Hematopoietic multipotent progenitor cell treated with erythropoietin and hydrocortisone succinate and interleukin-3 and kit ligand, for 15 days (in vitro differentiated cells): ENCODE measurements around the gene C2CD2L.
"Not testable (repeated sequence)": the region's sequence is repeated elsewhere in the genome, so short reads cannot be mapped to it uniquely, and the experiment has no call there.

Source experiments
- DNase-seq: peaks from one replicate; pipeline ENCODE4 v3.0.0-alpha.2; 2015; ENCODE audit warnings: low spot score

C2CD2L gene

GRCh38 chr11:119115484-119116234, 8.5 kb downstream of the C2CD2L start:
- DNase-seq: no peak

- no peak for DNase-seq
Observed at GRCh38 chr11:119116235-119116594, 9.1 kb downstream of the C2CD2L start.

GRCh38 chr11:119116601-119117000, 9.5 kb downstream of the C2CD2L start:
- no peak for DNase-seq

DNA sequence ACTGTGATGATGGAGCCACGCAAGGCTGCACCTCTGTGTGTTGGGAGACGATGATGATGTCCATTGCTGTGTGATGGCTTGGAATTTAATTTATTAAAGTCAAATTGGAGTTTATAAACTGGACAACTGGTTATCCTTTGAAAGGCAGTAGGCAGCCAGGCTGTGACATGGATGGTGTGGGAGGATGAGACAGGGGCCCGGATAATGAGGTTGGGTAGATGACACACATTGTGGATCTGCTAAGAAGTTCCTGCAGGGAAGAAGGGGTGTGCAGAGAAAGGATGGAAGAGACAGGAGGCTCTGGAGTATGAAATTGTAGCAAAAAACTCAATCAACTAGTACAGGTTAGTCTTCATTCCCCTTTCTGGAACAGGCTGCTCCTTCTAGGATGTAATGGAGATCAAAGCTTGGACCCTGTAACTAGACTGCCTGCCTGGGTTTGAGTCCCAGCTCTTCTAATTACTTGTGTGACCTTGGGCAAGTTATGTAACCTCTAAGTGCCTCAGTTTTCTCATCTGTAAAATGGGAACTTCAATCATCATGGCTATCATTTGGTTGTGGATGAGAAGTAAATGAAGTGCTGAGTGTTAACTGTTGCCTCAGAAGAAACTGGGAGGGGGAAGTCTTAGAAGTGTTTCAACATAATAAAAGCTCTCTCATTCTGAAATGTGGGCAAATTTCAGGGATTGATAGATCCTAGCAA, 10.0 kb downstream of the C2CD2L start:
- DNase-seq: no peak

DNA sequence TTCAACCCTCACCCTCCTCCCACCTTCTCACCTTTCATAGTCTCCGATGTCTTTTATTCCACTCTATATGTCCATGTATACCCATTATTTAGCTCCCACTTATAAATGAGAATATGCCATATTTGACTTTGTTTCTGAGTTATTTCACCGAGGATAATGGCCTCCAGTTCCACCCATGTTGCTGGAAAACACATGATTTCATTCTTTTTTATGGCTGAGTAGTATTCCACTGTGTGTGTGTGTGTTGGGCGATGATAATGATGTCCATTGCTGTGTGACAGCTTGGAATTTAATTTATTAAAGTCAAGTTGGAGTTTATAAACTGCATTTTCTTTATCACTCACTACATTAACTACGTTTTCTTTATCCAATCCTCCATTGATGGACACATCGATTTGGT, 11.1 kb downstream of the C2CD2L start:
- no peak for DNase-seq

- no peak for DNase-seq
Observed at GRCh38 chr11:119118946-119119345, 11.8 kb downstream of the C2CD2L start.

DNA sequence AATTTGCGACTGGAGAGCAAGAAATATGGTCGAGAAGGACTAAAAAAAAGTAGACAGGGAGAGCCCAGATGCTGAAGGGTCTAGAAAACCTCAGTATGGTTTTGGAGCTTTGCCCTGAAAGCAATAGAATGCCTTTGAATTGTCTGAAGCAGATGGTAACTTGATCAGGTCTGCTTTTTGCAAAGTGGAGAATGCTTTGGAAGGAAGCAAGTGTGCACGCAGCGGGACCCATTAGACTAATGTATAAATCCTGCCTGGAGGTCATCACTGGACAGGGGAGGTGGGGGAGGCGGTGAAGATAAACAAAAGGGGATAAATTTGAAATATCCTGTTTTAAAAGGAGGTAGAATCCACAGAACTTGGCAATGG, 13.5 kb downstream of the C2CD2L start:
- DNase-seq: no peak

DNA sequence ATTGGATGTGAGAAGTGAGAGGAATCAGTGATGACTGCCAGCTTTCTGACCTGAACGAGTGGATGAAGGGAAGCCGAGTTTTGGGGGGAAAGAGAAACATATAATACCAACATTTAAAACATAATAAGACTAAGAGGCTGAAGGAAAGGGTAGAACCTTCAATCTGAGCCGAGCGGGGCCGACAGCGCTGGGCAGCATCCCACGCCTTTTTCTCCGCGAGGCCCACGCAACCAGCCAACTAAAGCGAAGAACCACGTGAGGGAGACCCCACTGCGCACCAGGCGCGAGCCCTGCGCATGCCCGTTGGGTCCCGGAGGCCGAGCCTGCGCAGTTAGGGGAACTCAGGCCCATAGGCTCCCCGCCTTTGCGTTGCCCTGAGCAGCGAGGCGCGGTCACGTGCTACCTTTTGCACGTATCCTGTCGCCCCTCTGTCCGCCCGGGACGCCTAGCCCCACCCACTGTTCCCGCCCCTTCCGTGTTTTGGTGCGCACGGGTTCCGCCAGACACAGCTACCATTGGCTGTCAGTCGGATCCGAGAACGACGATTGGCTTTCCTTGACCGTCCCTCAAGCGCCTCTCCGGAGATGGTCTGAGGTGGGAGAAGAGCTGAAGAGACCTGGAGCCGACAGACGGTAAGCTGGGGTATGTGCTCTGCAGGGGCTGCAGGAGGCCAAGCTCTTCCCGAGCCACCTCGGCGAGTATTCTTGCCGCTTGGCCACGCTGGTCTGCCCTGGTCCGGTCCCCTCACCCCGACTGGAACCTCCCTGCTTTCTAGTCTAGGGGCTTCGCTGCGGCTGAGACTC, 14.1 kb downstream of the C2CD2L start, which contains the start of gene HINFP:
HINFP (plus strand) TSS at position 573 of the 803 bp plus-strand sequence. CDS start 5,365 bp downstream, outside the sequence.
- DNase-seq: peak; percentile 99

DNA sequence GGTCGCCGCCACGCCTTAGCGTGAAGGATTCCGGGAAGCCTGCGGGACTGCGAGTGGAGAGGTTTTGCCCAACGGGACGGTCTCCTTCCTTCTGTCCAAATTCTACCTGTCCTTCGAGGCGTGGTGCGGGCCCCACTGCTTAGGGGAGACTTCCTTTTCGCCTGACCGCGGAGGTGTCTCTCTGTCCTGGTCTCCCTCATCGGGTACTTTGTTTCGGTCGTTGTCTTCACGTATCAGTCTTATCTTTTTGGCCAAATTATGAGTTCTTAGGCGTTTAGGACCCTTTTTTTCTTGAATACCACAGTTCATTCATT, 14.6 kb downstream of the C2CD2L start:
- DNase-seq: no peak

DNA sequence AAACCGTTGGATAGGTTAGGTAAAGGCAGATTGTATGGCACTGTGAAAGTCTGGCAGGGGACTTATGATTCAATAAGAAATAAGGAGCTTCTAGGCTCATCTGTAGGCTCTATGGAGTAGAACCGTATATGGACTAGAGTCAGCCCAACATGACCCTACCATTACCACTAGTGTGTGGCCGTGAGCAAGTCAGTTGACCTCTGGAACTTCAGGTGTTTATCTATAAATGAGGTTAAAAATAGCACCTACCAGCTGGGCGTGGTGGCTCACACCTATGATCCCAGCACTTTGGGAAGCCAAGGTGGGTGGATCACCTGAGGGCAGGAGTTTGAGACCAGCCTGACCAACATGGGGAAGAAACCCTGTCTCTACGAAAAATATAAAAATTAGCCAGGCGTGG, 18.7 kb downstream of the C2CD2L start:
- no peak for DNase-seq

DNA sequence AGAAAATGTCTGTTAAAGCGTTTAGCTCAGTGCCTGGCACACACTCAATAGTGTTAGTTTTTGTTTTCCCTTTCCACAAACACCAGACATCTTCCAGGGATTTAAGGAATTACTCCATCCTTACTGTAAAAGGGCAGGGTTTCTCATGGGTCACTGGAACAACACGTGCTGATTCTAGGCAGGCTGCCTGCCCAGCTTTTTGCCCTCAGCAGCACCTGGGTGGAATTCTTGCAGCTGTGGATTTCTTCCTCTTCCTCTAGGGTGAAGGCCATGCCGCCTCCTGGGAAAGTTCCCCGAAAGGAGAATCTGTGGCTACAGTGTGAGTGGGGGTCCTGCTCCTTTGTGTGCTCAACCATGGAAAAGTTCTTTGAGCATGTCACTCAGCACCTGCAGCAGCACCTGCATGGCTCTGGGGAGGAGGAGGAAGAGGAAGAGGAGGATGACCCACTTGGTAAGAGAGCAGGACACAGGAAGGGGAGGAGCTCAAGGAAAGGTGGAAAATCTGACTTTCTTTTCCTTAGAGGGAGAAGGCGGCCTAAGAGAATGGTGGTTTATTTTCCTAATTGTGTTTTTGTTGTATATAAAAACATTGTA, 19.6 kb downstream of the C2CD2L start:
- no peak for DNase-seq

DNA sequence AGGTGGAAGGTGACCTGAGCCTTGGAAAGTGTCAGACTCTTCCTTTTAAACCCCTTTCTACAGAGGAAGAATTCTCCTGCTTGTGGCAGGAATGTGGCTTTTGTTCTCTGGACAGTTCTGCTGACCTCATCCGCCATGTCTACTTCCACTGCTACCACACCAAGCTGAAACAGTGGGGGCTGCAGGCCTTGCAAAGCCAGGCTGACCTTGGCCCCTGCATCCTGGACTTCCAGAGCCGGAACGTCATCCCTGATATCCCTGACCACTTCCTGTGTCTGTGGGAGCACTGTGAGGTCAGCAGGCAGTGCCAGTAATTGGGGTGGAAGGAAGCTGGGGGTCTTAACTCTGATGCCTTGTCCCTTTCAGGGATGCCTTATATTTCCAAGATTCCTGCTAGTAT, 23.5 kb downstream of the C2CD2L start:
- no peak for DNase-seq

DNA sequence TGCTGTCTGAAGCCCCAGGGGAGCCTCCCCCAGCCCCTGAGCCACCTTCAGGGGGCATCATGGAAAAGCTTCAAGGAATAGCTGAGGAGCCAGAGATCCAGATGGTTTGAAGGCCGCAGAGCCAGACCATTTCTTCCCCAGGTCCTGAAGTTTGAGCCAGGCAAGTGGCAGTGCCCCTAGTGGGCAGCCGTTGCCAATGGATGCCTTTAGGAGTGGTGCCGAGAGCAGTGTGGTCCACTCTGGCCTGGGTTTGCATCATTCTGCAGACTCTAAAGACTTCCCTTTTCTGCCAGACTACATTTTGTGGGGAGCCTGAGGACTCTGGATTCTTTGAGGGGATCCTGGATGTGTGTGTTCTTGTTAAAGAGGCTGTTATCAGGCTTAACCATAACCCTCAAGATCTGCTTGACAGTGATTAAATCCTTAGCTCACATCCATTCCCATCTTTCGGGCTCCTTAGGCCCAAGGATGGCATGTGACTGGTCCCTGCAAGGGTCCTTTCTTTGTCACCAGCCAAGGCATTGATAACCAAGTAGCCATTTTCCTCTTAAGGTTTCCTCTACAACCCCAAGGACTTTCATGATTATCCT, 27.3 kb downstream of the C2CD2L start:
- DNase-seq: peak; percentile 37

- DNase-seq: not testable (repeated sequence)
Observed at GRCh38 chr11:119139276-119139675, 32.1 kb downstream of the C2CD2L start.

DNA sequence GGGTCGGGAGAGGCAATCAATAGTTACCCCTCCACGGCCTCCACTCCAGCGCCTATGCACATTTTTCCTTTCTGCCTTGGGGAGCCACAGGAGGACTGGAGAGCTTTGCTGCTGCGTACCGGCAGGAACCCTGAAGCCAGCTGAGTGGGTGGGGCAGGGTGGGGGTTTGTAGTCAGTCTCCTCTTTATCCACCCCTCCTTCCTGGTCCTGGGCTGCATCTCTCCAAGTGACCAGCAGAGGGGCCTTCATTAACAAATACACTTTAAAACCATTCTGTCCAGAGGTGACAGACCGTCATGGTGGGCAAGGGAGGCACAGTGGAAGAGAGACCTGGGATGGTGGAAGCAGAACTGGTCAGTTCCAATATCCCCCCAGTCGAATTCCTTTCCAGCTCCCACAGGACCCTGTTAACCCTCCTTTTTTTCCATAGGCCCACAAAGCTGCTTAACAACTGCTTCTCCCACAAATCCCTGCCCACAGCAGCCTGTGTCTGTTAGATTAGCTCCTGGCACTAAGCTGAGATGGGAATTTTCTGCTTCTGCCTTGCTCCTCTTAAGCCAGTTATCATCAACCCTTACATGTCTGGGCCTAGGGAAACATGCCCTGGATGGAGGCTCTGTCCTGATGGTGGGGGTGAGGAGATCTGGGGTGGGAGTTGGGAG, 37.8 kb downstream of the C2CD2L start:
- peak; percentile 60 for DNase-seq

DNA sequence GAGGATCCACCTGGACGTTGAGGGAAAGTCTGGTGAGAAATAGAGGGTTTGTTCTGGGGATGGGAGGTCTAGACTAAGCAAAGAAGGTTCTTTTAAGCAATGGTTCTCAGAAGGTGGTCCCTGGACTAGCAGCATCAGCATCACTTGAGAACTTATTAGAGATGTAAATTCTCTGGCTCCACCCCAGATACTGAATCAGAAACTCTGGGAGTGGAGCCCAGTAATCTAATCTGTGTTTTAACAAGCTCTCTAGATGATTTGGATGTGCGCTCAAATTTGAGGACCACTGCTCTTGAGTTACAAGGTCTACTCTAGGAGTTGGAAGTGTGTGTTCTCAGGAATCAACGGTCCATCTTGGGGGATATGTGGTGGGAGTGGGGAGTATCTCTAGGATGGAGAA, 38.4 kb downstream of the C2CD2L start:
- no peak for DNase-seq

- DNase-seq: no peak
Observed at GRCh38 chr11:119147604-119148333, 40.6 kb downstream of the C2CD2L start.

DNA sequence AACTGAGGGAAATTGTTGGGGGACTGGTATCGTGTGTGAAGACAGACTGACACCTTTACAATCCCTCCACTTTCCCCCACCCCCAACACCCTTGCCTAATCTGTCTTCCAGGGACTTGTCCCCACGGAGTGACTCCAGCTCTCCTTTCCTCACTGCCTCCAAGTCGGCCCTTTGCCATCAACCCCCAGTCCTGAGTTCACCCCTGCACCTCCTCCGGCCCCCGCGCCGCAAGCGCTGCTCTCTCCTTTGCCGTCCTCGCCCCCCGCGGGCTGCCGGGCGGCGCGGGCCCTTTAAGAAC, 41.5 kb downstream of the C2CD2L start:
- no peak for DNase-seq

DNA sequence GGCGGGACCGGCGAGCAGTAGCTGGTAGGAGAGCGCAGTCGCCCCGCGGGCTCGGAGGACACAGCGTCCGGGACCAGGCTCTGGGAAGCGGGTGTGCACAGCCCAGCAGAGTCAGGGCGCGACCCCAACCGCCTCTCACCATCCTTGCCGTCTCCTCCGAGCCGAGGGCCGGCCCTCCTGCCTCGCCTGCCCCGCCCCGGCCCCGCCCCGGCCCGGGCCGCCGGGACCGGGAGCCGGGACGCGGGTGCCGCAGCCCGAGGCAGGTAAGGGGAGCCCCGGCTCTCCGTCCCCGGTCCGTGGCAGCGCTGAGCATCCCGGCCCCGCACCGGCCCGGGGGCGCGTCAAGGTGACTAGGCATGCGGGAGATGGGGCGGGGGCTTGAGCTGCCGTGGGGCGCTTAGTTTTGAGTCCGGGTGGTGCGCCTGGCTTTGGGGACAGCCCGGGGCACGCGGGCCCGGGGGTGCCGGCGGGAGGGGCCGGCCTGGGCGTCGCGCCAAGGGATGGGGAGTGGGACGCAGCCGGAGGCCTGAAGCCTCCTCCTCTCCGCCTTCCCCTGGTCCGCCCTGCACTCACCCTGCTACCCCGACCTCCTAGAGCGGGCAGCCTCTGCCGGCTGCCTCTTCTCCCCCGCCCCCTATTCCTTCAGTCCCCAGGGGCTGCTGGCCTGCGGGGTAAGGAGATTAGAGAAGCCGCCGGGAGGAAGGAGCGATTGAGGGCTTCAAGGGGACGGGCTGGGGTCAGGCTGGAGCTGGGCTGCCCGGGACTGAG, 42.1 kb downstream of the C2CD2L start, which contains the start of gene ABCG4:
ABCG4 (plus strand) TSS at position 35 of the 768 bp plus-strand sequence. CDS start 914 bp downstream, outside the sequence.
- no peak for DNase-seq

- DNase-seq: no peak
Observed at GRCh38 chr11:119149786-119150275, 42.7 kb downstream of the C2CD2L start.
